Liver (tissue), 3 donors: Measurements from ENCODE around the gene ACADSB.

Source experiments
- TAF1 ChIP-seq: conservative IDR thresholded peaks from 2 replicates; pipeline ENCODE4 v1.6.1; 2016; ENCODE audit warnings: antibody characterized with exemption, mild to moderate bottlenecking
- TF ChIP-seq, protein P1 (sequence below): fragments of 150-350 bp; IDR thresholded peaks from 2 replicates; pipeline ENCODE4 v1.5.1; 2017; ENCODE audit warnings: improper control_type of control experiment, low read depth, low read length; ENCODE audit not compliant: missing input control
- donor health status: healthy.
- donor health status: healthy.

DNA sequence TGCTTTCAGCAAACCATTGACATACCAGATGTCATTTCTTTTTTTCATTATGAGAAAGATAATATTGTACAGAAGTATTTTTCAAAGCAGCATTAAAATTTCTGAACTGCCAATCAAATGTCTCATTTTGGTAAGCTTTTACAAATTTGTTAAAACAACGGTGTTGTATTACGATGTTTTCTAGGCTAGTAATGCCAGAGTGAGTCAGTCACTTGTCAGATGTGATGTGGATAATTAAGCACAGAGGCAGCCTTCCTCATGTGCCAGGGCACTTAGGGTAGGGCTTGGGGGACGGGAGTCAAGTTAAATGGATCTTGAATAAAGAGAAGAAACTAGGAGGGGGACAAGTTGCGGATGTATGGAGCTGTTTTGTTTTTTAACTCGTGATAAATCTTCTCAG, 18.5 kb upstream of the ACADSB start:
- no peak for TF ChIP-seq TAF1
- TF ChIP-seq, protein P1, sequence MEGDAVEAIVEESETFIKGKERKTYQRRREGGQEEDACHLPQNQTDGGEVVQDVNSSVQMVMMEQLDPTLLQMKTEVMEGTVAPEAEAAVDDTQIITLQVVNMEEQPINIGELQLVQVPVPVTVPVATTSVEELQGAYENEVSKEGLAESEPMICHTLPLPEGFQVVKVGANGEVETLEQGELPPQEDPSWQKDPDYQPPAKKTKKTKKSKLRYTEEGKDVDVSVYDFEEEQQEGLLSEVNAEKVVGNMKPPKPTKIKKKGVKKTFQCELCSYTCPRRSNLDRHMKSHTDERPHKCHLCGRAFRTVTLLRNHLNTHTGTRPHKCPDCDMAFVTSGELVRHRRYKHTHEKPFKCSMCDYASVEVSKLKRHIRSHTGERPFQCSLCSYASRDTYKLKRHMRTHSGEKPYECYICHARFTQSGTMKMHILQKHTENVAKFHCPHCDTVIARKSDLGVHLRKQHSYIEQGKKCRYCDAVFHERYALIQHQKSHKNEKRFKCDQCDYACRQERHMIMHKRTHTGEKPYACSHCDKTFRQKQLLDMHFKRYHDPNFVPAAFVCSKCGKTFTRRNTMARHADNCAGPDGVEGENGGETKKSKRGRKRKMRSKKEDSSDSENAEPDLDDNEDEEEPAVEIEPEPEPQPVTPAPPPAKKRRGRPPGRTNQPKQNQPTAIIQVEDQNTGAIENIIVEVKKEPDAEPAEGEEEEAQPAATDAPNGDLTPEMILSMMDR = no peak
